SH-SY5Y (cell line): ENCODE data around the gene POLRMT.

ENCODE experiments used
- GATA2 ChIP-seq: IDR thresholded peaks from 2 replicates; pipeline ENCODE4 v1.6.1; 2011; ENCODE audit warnings: mild to moderate bottlenecking, low read depth, low read length
- GATA3 ChIP-seq: IDR thresholded peaks from 2 replicates; pipeline ENCODE4 v1.6.1; 2011; ENCODE audit warnings: low read depth, mild to moderate bottlenecking, low read length, moderate library complexity

GRCh38 chr19:680287-681028, 47.1 kb upstream of the POLRMT start:
- no peak for TF ChIP-seq GATA3
- TF ChIP-seq GATA2 = no peak
